Testis (tissue), 3 donors: Measurements from ENCODE around the gene OTOG. TPM values are rescaled to one million over a fixed set of nuclear protein-coding genes. Genes with fewer than 3 reads are reported as not detected.

ENCODE experiments used
- DNase-seq: peaks from one replicate; pipeline ENCODE4 v3.0.0-alpha.2; 2019
- H3K27ac ChIP-seq, 2 donors: fragments of 200-600 bp; sonication (generic); one replicate each; pipeline ENCODE4 v1.5.1; 2019
- H3K27me3 ChIP-seq: fragments of 200-600 bp; sonication (generic); one replicate; pipeline ENCODE4 v1.5.1; 2019
- H3K36me3 ChIP-seq: fragments of 200-600 bp; sonication (generic); one replicate; pipeline ENCODE4 v1.5.1; 2017; ENCODE audit warnings: low read depth; ENCODE audit errors: missing control alignments
- H3K4me1 ChIP-seq: fragments of 200-600 bp; sonication (generic); one replicate; pipeline ENCODE4 v1.5.1; 2019
- H3K4me3 ChIP-seq, 2 donors: fragments of 200-600 bp; sonication (generic); one replicate each; pipeline ENCODE4 v1.5.1; 2017 to 2019
- H3K9me3 ChIP-seq: fragments of 200-600 bp; sonication (generic); one replicate; pipeline ENCODE4 v1.5.1; 2017
- POLR2A ChIP-seq: fragments of 450-650 bp; IDR thresholded peaks from one replicate; pipeline ENCODE4 v1.6.1; 2017; ENCODE audit warnings: antibody characterized with exemption, mild to moderate bottlenecking, moderate library complexity
- WGBS, 2 donors: methylation state at CpG; one replicate each; pipeline ENCODE4 v1.1.5; 2018; 5-methylcytosine and 5-hydroxymethylcytosine counted together
- intact Hi-C: fragments of 100-400 bp; cut with DNase I; formaldehyde crosslinking; loops from one replicate; pipeline ENCODE4 v1.15.1; 2023; ENCODE audit warnings: low total_unique reads
- polyA plus RNA-seq: library from polyadenylated mRNA; stranded (reverse); fragments of 350-450 nt; fragmentation: Illumina TruSeq; extraction: RNeasy Lipid Tissue Mini Kit (QIAGEN cat#74804); gene quantifications from one replicate; pipeline ENCODE4 v1.2.3, GENCODE V29; 2014; ENCODE audit warnings: low read depth, low replicate concordance; ENCODE audit not compliant: insufficient read depth
- total RNA-seq, 2 donors: library from RNA; depleted of rRNA; stranded (reverse); fragments of >200 nt; gene quantifications; one replicate each; pipeline ENCODE4 v1.2.3, GENCODE V29; 2016
- TF ChIP-seq, protein P1 (sequence below), 3 experiments: fragments of 450-650 bp in 2 of 3; fragments of 200-600 bp in 1 of 3; sonication (generic) in 1 of 3; IDR thresholded peaks; one replicate each; pipeline ENCODE4 v1.5.1; 2016 to 2019; ENCODE audit warnings: antibody characterized with exemption in 3 of 3, mild to moderate bottlenecking in 2 of 3, moderate library complexity in 1 of 3

Gene OTOG
- total and polyA plus RNA-seq, 3 donors from 2014 or later, result 2.2 to 4.2 (median 2.9) TPM

DNA sequence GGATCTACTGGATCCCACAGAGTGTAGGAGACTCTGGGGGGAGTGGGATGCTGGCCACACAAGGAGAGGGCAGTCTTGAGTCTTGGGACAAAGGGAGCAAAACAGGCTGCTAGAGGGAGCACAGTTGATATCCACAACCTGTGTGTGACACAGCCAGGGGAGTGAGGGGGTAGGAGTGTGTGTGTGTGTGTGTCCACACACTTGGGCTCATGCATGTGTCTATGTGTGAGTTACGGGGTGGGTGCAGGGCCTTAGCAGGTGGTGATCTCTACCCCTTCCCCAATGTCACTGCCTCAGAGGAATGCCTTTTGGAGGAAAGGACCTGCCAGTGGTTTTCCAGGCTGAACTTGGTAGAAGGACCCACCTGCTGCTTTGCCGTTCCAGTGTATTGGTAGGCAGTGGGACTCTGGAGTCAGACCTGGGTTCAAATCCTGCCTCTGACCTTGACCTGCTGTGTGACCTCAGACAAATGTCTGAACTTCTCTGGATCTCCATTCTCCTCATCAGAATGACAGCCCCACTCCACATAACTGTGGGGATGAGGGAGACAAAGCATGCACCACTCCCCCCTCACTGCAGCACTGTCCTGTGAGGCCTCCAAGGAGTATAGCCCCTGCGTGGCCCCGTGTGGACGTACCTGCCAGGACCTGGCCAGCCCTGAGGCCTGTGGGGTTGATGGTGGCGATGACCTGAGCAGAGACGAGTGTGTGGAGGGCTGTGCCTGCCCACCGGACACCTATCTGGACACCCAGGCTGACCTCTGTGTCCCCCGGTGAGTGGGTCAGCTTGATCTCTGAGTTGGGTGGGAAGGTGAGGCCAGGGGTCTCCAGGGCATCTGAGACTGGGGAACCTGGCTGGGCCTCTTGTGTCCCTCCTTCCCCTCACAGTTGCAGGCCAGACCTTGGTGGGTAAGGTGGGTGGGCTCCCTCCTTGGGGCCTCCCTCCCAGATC is 27.4 kb downstream of the OTOG start:
- Histone ChIP-seq H3K4me1 (no peaks in the 10 kb centered on the region), H3K9me3 (no peaks in the 10 kb centered on the region), H3K36me3 (no peaks in the 10 kb centered on the region), H3K27ac (no peak overlapping the region), H3K4me3 (no peak overlapping the region), H3K27me3 (no peaks in the 10 kb centered on the region)
- DNase-seq, result no peak
- 93 to 97% methylated on average over 5 to 9 of the region's 9 CpGs for WGBS, 2 donors
- TF ChIP-seq, protein P1, sequence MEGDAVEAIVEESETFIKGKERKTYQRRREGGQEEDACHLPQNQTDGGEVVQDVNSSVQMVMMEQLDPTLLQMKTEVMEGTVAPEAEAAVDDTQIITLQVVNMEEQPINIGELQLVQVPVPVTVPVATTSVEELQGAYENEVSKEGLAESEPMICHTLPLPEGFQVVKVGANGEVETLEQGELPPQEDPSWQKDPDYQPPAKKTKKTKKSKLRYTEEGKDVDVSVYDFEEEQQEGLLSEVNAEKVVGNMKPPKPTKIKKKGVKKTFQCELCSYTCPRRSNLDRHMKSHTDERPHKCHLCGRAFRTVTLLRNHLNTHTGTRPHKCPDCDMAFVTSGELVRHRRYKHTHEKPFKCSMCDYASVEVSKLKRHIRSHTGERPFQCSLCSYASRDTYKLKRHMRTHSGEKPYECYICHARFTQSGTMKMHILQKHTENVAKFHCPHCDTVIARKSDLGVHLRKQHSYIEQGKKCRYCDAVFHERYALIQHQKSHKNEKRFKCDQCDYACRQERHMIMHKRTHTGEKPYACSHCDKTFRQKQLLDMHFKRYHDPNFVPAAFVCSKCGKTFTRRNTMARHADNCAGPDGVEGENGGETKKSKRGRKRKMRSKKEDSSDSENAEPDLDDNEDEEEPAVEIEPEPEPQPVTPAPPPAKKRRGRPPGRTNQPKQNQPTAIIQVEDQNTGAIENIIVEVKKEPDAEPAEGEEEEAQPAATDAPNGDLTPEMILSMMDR (IDR thresholded peaks at IDR 0.05), result no peak
- no peak for TF ChIP-seq POLR2A
- intact Hi-C loops, result no loop called here

DNA sequence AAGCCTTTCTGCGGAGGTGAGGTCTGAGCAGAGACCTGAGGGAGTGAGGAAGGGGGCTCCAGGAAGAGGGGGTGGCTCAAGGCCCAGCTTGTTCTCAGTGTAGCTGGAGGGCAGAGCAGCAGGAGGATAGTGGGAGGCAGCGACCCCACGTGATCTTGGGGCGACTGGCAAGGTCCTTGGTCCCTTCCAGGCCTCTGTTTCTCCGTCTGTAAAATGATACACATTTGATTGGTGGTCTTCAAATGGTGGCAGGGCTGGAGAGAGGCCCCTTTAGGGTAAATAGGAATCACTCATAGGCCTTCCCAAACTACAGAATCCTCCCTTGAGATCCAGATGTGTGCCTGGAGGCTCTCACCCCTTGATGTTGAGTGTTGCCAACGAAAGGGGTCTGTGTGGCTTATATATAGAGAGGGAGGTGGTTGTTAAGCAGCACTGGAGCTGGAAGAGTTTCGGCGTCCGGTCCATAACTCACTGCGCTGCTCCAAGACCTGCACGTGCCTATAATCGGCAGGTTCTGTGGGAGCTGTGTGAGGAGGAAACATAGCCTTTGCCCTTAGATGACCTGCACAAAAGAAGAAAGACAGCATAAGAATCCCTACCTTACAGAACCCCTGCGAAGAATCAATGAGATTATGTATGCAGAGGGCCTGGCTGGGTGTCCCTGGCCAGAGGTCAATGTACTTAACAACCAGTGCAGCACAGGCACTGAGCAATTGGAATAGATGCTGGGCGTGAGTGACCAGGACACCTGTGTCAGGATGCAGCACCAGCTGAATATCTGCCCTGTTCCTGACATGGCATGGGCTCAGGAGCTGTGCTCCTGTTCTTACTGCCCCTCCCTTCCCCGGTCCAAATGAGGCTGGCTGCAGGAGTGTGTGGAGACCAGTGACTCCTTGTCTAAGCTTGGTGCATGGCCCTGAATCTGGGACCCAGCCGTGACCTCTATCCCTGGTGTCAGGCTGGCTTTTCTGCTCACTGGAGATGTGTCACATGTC is 28.7 kb downstream of the OTOG start:
- no peak overlapping the region for H3K4me3 ChIP-seq
- TF ChIP-seq POLR2A, result no peak
- TF ChIP-seq, protein P1 (IDR thresholded peaks at IDR 0.05), result no peak
- H3K36me3 ChIP-seq, result no peaks in the 10 kb centered on the region
- H3K9me3 ChIP-seq, result no peaks in the 10 kb centered on the region
- H3K27ac ChIP-seq, result no peak overlapping the region
- 92 to 93% methylated on average over 16 of the region's 16 CpGs for WGBS, 2 donors
- H3K27me3 ChIP-seq, result no peaks in the 10 kb centered on the region
- DNase-seq, result no peak
- intact Hi-C loops, result no loop called here
- no peaks in the 10 kb centered on the region for H3K4me1 ChIP-seq

DNA sequence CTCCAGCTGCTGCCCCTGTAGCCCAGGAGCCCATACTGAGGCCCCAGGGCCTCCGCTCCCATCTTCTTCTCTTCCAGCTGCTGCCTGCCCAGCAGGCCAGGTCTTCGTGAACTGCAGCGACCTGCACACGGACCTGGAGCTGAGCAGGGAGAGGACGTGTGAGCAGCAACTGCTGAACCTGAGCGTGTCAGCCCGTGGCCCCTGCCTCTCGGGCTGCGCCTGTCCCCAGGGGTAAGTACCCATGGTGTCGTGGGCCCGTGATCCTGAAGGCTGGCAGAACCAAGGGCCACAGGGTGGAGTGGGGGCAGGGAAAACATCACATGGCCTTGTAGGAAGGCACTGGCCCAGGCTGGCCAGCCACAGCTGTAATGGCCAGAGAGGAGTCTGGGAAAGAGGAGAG is 31.2 kb downstream of the OTOG start:
- TF ChIP-seq POLR2A, result no peak
- TF ChIP-seq, protein P1 (IDR thresholded peaks at IDR 0.05), result no peak
- Histone ChIP-seq H3K9me3 (no peaks in the 10 kb centered on the region), H3K4me1 (no peaks in the 10 kb centered on the region), H3K36me3 (no peaks in the 10 kb centered on the region), H3K27ac (no peak overlapping the region), H3K4me3 (no peak overlapping the region), H3K27me3 (no peaks in the 10 kb centered on the region)
- WGBS, 2 donors, result 88 to 90% methylated on average over 11 of the region's 11 CpGs
- intact Hi-C loops, result no loop called here
- DNase-seq, result no peak

DNA sequence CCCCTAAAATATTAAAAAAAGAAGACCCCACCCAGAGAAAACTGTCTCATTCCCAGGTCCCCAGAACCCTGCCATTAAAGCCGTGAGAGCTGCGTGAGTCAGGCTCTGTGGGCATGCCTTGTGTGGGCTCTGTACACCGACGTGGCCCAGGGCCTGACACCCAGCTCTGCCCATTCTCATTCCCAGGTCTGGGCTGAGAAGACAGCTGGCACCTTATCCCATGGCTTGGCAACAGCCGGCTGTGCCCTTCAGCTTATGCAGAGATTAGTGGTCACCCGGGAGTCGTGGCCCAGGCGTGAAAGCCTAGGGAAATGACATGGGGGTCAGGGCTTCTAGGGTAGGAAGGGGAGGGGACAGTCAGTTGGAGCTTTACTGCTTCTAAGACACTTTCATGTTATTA is 31.9 kb downstream of the OTOG start:
- no peak overlapping the region for H3K4me3 ChIP-seq
- no peaks in the 10 kb centered on the region for H3K27me3 ChIP-seq
- H3K36me3 ChIP-seq, result no peaks in the 10 kb centered on the region
- intact Hi-C loops, result no loop called here
- 87 to 88% methylated on average over 4 to 8 of the region's 8 CpGs for WGBS, 2 donors
- no peak overlapping the region for H3K27ac ChIP-seq
- H3K4me1 ChIP-seq, result no peaks in the 10 kb centered on the region
- TF ChIP-seq, protein P1 (IDR thresholded peaks at IDR 0.05), result no peak
- no peak for TF ChIP-seq POLR2A
- H3K9me3 ChIP-seq, result no peaks in the 10 kb centered on the region
- no peak for DNase-seq
